Adrenal gland (tissue), 5 donors: ENCODE measurements around the gene SPAG17.

Source experiments
- CTCF ChIP-seq, 6 experiments: fragments of 450-650 bp in 4 of 6; fragments of 200-600 bp in 2 of 6; sonication (generic) in 1 of 6; IDR thresholded peaks; 1 replicate in 5 of 6; 2 replicates in 1 of 6; pipeline versions ENCODE4 v1.5.1 to v1.8.0; 2016 to 2021; ENCODE audit warnings: antibody characterized with exemption in 6 of 6, mild to moderate bottlenecking in 2 of 6, moderate library complexity in 1 of 6
- POLR2A ChIP-seq, 2 donors: fragments of 450-650 bp; IDR thresholded peaks; one replicate each; pipeline ENCODE4 v1.6.1; 2017; ENCODE audit warnings: antibody characterized with exemption in 2 of 2, mild to moderate bottlenecking in 2 of 2, moderate library complexity in 1 of 2
- donor health status: DM: no; HTN: no; CAD: no.

DNA sequence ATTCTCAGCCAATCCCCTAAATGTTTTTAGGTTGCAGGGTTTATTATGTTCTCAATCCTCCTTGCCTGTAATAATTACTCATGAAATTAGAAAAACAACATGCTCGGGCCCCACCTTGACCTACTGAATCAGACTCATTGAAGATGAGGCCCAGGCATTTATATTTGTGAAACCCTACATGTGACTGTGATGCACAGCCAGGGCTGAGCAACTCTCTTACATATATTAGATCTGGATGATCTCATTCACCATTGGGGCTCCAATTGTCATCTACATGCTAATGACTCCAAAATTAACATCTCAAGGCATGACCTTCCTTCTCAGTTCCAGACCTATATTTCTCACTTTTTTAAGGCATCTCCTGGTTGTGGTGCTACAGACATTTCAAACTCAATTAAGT lies 152.1 kb downstream of the SPAG17 start:
- TF ChIP-seq POLR2A (IDR thresholded peaks at IDR 0.05): no peak
- no peak for TF ChIP-seq CTCF (IDR thresholded peaks at IDR 0.05)
